Measurements from ENCODE around the gene KLHL26.

The KLHL26 gene

GRCh38 chr19:18685597-18686190 is 48.9 kb downstream of the KLHL26 start:
- no peaks in the 10 kb centered on the region for H3K27me3 ChIP-seq (ENCODE audit: control insufficient read depth in 1 of 2, insufficient read depth in 2 of 2, low read length in 2 of 2)
- H3K4me3 ChIP-seq (ENCODE audit: low read depth in 1 of 2, low read length in 2 of 2): no peak overlapping the region
- H3K27ac ChIP-seq (ENCODE audit: low read depth, low read length): no peak overlapping the region
- H3K9me3 ChIP-seq (ENCODE audit: control insufficient read depth in 1 of 2, low read length in 2 of 2): no peaks in the 10 kb centered on the region
- no peaks in the 10 kb centered on the region for H3K36me3 ChIP-seq (ENCODE audit: control insufficient read depth in 1 of 2, insufficient read depth in 2 of 2, low read length in 2 of 2)
- H3K4me1 ChIP-seq (ENCODE audit: control insufficient read depth in 1 of 2, insufficient read depth in 2 of 2, low read length in 2 of 2): peaks cover 11 to 14% of the 10 kb centered on the region in 2 donors
- H3K9ac ChIP-seq (ENCODE audit: low read depth in 1 of 2, low read length in 2 of 2): no peak overlapping the region

GRCh38 chr19:18687740-18688465 is 51.1 kb downstream of the KLHL26 start:
- Histone ChIP-seq H3K36me3 (ENCODE audit: control insufficient read depth in 1 of 2, insufficient read depth in 2 of 2, low read length in 2 of 2) (no peaks in the 10 kb centered on the region), H3K9ac (ENCODE audit: low read depth in 1 of 2, low read length in 2 of 2) (no peak overlapping the region), H3K27ac (ENCODE audit: low read depth, low read length) (no peak overlapping the region), H3K4me3 (ENCODE audit: low read depth in 1 of 2, low read length in 2 of 2) (no peak overlapping the region), H3K9me3 (ENCODE audit: control insufficient read depth in 1 of 2, low read length in 2 of 2) (no peaks in the 10 kb centered on the region), H3K4me1 (ENCODE audit: control insufficient read depth in 1 of 2, insufficient read depth in 2 of 2, low read length in 2 of 2) (peaks cover 9 to 11% of the 10 kb centered on the region in 2 donors), H3K27me3 (ENCODE audit: control insufficient read depth in 1 of 2, insufficient read depth in 2 of 2, low read length in 2 of 2) (no peaks in the 10 kb centered on the region)

GRCh38 chr19:18696023-18696422 is 59.2 kb downstream of the KLHL26 start:
- no peaks in the 10 kb centered on the region for H3K27me3 ChIP-seq (ENCODE audit: control insufficient read depth in 1 of 2, insufficient read depth in 2 of 2, low read length in 2 of 2)
- no peaks in the 10 kb centered on the region for H3K36me3 ChIP-seq (ENCODE audit: control insufficient read depth in 1 of 2, insufficient read depth in 2 of 2, low read length in 2 of 2)
- no peak overlapping the region for H3K27ac ChIP-seq (ENCODE audit: low read depth, low read length)
- H3K9me3 ChIP-seq (ENCODE audit: control insufficient read depth in 1 of 2, low read length in 2 of 2): no peaks in the 10 kb centered on the region
- H3K4me1 ChIP-seq (ENCODE audit: control insufficient read depth in 1 of 2, insufficient read depth in 2 of 2, low read length in 2 of 2): peaks cover 13 to 25% of the 10 kb centered on the region in 2 donors
- no peak overlapping the region for H3K4me3 ChIP-seq (ENCODE audit: low read depth in 1 of 2, low read length in 2 of 2)
- H3K9ac ChIP-seq (ENCODE audit: low read depth in 1 of 2, low read length in 2 of 2): no peak overlapping the region

- Histone ChIP-seq H3K9ac (ENCODE audit: low read depth in 1 of 2, low read length in 2 of 2) (no peak overlapping the region), H3K27me3 (ENCODE audit: control insufficient read depth in 1 of 2, insufficient read depth in 2 of 2, low read length in 2 of 2) (no peaks in the 10 kb centered on the region), H3K9me3 (ENCODE audit: control insufficient read depth in 1 of 2, low read length in 2 of 2) (no peaks in the 10 kb centered on the region), H3K4me3 (ENCODE audit: low read depth in 1 of 2, low read length in 2 of 2) (no peak overlapping the region), H3K27ac (ENCODE audit: low read depth, low read length) (no peak overlapping the region), H3K36me3 (ENCODE audit: control insufficient read depth in 1 of 2, insufficient read depth in 2 of 2, low read length in 2 of 2) (no peaks in the 10 kb centered on the region), H3K4me1 (ENCODE audit: control insufficient read depth in 1 of 2, insufficient read depth in 2 of 2, low read length in 2 of 2) (peaks cover 17 to 30% of the 10 kb centered on the region in 2 donors)
These were observed 60.9 kb downstream of the KLHL26 start for GRCh38 chr19:18697680-18698079.

GRCh38 chr19:18698321-18699167 is 61.7 kb downstream of the KLHL26 start:
- no peak overlapping the region for H3K9ac ChIP-seq (ENCODE audit: low read depth in 1 of 2, low read length in 2 of 2)
- no peak overlapping the region for H3K27ac ChIP-seq (ENCODE audit: low read depth, low read length)
- H3K27me3 ChIP-seq (ENCODE audit: control insufficient read depth in 1 of 2, insufficient read depth in 2 of 2, low read length in 2 of 2): no peaks in the 10 kb centered on the region
- no peaks in the 10 kb centered on the region for H3K9me3 ChIP-seq (ENCODE audit: control insufficient read depth in 1 of 2, low read length in 2 of 2)
- H3K4me1 ChIP-seq (ENCODE audit: control insufficient read depth in 1 of 2, insufficient read depth in 2 of 2, low read length in 2 of 2): peaks cover 17 to 30% of the 10 kb centered on the region in 2 donors
- H3K4me3 ChIP-seq (ENCODE audit: low read depth in 1 of 2, low read length in 2 of 2): no peak overlapping the region
- no peaks in the 10 kb centered on the region for H3K36me3 ChIP-seq (ENCODE audit: control insufficient read depth in 1 of 2, insufficient read depth in 2 of 2, low read length in 2 of 2)

- no peak overlapping the region for H3K4me3 ChIP-seq (ENCODE audit: low read depth in 1 of 2, low read length in 2 of 2)
- no peaks in the 10 kb centered on the region for H3K27me3 ChIP-seq (ENCODE audit: control insufficient read depth in 1 of 2, insufficient read depth in 2 of 2, low read length in 2 of 2)
- H3K36me3 ChIP-seq (ENCODE audit: control insufficient read depth in 1 of 2, insufficient read depth in 2 of 2, low read length in 2 of 2): no peaks in the 10 kb centered on the region
- no peaks in the 10 kb centered on the region for H3K9me3 ChIP-seq (ENCODE audit: control insufficient read depth in 1 of 2, low read length in 2 of 2)
- H3K4me1 ChIP-seq (ENCODE audit: control insufficient read depth in 1 of 2, insufficient read depth in 2 of 2, low read length in 2 of 2): peaks cover 17 to 30% of the 10 kb centered on the region in 2 donors
- no peak overlapping the region for H3K9ac ChIP-seq (ENCODE audit: low read depth in 1 of 2, low read length in 2 of 2)
- H3K27ac ChIP-seq (ENCODE audit: low read depth, low read length): no peak overlapping the region
These were observed 62.7 kb downstream of the KLHL26 start for GRCh38 chr19:18699403-18700054.

- Histone ChIP-seq H3K9me3 (ENCODE audit: control insufficient read depth in 1 of 2, low read length in 2 of 2) (no peaks in the 10 kb centered on the region), H3K9ac (ENCODE audit: low read depth in 1 of 2, low read length in 2 of 2) (peak overlapping the region in 1 of 2 donors; percentile 60), H3K36me3 (ENCODE audit: control insufficient read depth in 1 of 2, insufficient read depth in 2 of 2, low read length in 2 of 2) (no peaks in the 10 kb centered on the region), H3K27me3 (ENCODE audit: control insufficient read depth in 1 of 2, insufficient read depth in 2 of 2, low read length in 2 of 2) (no peaks in the 10 kb centered on the region), H3K4me3 (ENCODE audit: low read depth in 1 of 2, low read length in 2 of 2) (peak overlapping the region; percentile 68 to 77), H3K27ac (ENCODE audit: low read depth, low read length) (peak overlapping the region; percentile 41), H3K4me1 (ENCODE audit: control insufficient read depth in 1 of 2, insufficient read depth in 2 of 2, low read length in 2 of 2) (peaks cover 17 to 30% of the 10 kb centered on the region in 2 donors)
These were observed 63.8 kb downstream of the KLHL26 start for GRCh38 chr19:18700501-18701249.

GRCh38 chr19:18701250-18701608 is 64.4 kb downstream of the KLHL26 start:
- Histone ChIP-seq H3K9ac (ENCODE audit: low read depth in 1 of 2, low read length in 2 of 2) (no peak overlapping the region), H3K9me3 (ENCODE audit: control insufficient read depth in 1 of 2, low read length in 2 of 2) (no peaks in the 10 kb centered on the region), H3K27ac (ENCODE audit: low read depth, low read length) (no peak overlapping the region), H3K4me1 (ENCODE audit: control insufficient read depth in 1 of 2, insufficient read depth in 2 of 2, low read length in 2 of 2) (peaks cover 17 to 30% of the 10 kb centered on the region in 2 donors), H3K27me3 (ENCODE audit: control insufficient read depth in 1 of 2, insufficient read depth in 2 of 2, low read length in 2 of 2) (no peaks in the 10 kb centered on the region), H3K4me3 (ENCODE audit: low read depth in 1 of 2, low read length in 2 of 2) (peak overlapping the region; percentile 68 to 77), H3K36me3 (ENCODE audit: control insufficient read depth in 1 of 2, insufficient read depth in 2 of 2, low read length in 2 of 2) (no peaks in the 10 kb centered on the region)

- Histone ChIP-seq H3K9me3 (ENCODE audit: control insufficient read depth in 1 of 2, low read length in 2 of 2) (no peaks in the 10 kb centered on the region), H3K36me3 (ENCODE audit: control insufficient read depth in 1 of 2, insufficient read depth in 2 of 2, low read length in 2 of 2) (no peaks in the 10 kb centered on the region), H3K9ac (ENCODE audit: low read depth in 1 of 2, low read length in 2 of 2) (no peak overlapping the region), H3K4me3 (ENCODE audit: low read depth in 1 of 2, low read length in 2 of 2) (no peak overlapping the region), H3K4me1 (ENCODE audit: control insufficient read depth in 1 of 2, insufficient read depth in 2 of 2, low read length in 2 of 2) (peaks cover 16 to 29% of the 10 kb centered on the region in 2 donors), H3K27ac (ENCODE audit: low read depth, low read length) (no peak overlapping the region), H3K27me3 (ENCODE audit: control insufficient read depth in 1 of 2, insufficient read depth in 2 of 2, low read length in 2 of 2) (no peaks in the 10 kb centered on the region)
These were observed 67.2 kb downstream of the KLHL26 start for GRCh38 chr19:18704054-18704453.
